ENCODE results near the gene NBEAL1.
A peak's percentile ranks its signal among the peaks of the same experiment; 100 is the strongest.

The NBEAL1 gene

DNA sequence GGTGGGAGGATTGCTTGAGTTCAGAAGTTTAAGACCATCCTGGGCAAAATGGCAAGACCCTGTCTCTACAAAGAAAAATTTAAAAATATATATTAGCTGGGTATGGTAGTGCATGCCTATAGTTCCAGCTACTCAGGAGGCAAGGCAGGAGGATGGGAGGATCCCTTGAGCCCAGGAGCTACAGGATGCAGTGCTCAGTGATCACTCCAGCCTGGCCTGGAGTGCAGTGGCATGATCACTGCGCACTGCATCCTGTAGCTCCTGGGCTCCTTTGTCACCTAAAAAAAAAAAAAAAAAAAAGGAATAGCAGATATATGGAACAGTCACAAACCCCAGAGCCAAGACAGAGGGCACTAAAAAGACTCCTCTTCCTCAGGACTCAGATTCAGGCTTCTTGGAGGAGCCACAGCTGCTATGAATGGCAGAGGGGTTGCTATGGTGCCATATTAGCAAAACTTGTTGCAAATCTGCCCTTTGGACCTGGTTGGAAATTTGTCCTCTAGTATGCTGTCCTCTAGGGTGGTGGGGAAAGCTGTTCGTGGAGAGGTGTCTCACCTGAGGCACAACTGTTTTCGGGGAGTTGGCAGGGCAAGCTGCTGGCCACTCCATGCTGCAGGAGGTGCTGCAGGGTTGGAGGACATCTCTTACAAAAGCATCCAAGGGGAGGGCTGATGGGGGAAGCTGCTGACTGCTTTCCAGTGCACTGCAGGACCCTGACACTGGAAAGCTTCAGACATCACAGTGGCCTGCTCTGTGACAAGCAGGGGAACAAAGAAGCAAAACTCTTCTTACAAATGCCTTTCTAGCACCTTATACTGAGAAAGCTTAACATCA, 246.9 kb downstream of the NBEAL1 start:
- no peaks in the 10 kb centered on the region for H3K4me1 Mint-ChIP-seq
- ATAC-seq = no peak
- H3K9me3 Mint-ChIP-seq = no peaks in the 10 kb centered on the region
- H3K27me3 Mint-ChIP-seq = no peaks in the 10 kb centered on the region
- no peak overlapping the region for H3K4me3 Mint-ChIP-seq
- no peak for DNase-seq
- peak overlapping the region in 1 of 2 donors; percentile 19 for H3K27ac Mint-ChIP-seq

Data from stimulated activated naive CD8-positive, alpha-beta T cell treated with anti-CD3 and anti-CD28 coated beads, Interleukin-15, amount 100 ng/mL, for 72 hours (primary cell).